CD4-positive, alpha-beta T cell treated with Interferon gamma for 1 hour (primary cell): ENCODE data around the gene B3GAT1.

Experiments
- DNase-seq: peaks from one replicate; pipeline ENCODE4 v3.0.0-alpha.2; 2020

The B3GAT1 gene

DNA sequence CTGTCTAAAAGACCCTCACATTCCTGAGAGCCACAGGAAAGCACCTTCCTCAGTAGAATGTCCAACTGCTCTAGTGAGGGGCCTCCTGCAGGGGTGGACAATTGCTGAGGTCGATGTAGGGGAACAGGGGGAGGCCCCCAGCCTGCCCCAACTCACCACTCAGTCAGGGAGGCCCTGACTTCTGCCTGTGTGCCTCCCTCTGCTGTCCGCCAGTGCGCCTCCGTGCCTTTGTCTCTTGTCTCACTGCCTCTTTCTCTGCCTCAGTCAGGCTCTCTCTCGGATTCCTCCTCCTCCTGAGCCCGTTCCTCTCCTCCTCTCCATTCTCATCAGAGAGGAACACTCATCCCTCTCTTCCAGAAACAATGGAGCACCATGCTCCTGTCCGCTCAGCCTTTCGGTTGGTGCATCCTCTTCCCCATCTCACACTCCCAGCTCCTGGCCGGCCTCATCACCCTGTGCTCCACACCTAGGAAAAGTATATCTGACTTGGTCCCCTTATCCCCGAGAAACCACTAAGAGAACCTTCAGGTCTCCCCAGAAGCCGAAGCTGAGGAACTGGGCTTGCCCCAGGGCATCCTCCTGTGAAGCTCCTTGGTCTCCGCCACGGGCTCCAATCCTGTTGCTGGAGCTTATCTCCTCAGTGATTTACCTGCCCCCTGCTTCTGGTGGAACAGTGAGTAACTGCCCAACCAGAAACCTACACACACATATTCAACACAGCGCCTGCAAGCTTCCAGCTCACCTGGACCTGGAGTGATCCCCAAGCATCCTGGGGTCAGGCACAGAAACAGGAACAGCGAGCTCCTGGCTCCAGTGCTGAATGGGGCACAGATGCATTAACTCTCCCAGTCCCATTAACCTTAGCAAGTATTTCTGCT lies 2.3 kb downstream of the B3GAT1 start:
- no peak for DNase-seq

DNA sequence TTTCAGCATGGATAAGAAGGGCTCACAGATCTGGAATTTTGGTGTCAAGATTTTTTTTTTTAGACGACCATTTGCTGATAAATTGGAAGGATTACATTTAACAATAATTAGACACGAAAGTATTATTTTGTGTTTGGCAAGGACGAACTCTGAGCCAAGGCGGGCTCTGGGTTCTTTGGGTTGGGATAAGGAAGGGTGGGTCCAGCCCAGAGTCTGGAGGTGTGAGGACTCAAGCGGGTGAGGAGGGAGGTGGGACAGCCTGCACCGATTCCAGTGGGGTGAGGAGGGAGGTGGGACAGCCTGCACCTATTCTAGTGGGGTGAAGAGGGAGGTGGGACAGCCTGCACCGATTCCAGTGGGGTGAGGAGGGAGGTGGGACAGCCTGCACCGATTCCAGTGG lies 4.1 kb downstream of the B3GAT1 start:
- no peak for DNase-seq

DNA sequence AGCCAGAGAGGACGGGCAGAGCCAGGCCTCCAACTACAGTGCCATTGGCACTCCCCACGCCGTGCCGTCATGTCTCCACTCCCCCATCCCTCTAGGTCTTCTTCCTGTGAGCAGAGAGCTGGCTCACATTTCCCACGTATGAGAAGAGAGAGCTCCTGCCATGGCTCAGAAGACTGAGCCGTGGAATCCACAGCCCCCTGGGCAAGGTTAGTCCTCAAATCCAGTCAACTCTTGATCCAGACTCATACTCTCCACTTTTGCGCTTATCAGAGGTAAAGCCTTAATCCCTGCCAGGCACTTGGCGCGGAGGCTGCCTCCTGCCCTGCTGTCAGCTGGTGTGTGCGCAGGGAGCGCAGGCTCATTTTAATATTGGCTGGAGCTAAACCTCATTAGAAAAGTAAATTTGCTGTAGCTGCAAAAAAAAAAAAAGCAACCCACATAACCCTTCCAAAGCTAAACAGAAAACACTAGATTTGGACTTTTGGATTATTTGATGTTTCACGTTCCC lies 4.7 kb downstream of the B3GAT1 start:
- DNase-seq: no peak

DNA sequence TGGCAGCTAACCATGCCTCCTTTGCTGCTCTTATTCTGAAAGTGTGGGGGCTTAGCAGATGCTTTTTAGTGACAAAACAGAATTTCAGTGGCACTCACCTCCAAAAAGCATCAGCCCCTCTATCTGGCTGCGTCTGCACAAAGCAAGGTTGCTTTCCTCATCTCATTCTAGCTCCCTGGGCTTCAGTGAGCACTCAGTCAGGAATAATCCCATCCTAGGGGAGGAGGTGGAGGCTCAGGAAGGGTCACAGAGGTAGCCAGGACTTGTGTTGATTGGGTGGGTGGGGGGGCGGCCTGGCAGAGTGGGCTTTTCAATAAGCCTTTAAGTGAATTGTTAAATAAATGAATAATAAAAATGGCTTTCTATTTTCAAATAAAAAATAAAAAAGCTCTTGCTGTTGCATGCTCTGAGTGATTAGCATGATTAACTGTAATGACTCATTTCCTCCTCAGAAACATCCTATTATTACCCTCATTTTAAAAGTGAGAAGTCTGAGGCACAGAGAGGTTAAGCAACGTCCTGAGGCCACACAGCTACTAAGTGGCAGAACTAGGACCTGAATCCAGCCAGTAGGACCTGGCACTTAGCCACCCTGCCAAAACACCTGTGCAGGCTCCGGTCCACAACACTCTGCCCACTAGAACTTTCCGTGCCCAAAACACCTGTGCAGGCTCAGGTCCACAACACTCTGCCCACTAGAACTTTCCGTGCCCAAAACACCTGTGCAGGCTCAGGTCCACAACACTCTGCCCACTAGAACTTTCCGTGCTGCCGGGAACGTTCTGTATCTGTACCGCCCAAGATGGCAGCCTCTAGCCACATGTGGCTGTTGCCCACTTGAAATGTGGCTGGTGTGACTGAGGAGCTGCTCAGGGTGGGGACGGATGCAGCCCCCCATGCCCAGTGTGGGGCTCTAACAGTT lies 5.5 kb downstream of the B3GAT1 start:
- no peak for DNase-seq

DNA sequence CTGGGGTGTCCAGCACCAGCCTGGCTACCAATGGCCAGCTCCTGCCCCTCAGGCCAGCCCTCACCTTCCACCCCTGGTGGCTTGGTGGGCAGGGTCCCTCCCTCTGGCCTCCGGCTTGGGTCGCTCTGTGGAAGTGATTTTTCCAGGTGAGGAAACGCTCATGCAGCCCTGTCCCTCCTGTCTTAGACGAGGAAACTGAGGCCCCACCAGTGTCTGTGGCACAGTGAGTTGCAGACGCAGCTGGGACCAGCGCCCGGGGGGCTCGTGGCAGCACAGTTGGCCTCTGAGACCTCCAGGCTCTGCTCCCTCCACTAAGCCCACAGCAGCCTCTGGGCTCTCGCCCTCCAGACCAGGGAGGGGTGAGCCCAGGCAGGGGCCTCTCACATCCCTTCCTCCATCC lies 6.2 kb downstream of the B3GAT1 start:
- DNase-seq: no peak

DNA sequence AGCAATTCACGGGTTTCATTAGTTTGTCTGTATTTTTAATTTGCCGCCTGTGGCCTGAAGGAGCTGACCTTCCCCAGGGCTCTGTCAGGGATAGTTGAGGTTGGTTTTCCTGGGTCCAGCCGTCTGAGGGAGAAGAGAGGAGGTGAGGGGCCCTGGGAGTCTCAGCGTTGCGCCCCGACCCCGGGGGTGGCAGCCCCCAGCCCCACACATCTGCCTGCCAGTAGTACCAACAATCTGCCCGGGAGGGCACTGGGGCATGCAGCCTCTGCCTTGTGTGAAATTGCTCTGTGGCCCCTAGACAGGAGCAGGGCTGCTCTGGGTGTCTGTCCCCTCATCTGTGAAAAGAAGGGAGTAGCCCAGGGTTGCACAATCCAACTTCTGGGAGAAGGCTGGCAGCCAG lies 6.6 kb downstream of the B3GAT1 start:
- DNase-seq: no peak

DNA sequence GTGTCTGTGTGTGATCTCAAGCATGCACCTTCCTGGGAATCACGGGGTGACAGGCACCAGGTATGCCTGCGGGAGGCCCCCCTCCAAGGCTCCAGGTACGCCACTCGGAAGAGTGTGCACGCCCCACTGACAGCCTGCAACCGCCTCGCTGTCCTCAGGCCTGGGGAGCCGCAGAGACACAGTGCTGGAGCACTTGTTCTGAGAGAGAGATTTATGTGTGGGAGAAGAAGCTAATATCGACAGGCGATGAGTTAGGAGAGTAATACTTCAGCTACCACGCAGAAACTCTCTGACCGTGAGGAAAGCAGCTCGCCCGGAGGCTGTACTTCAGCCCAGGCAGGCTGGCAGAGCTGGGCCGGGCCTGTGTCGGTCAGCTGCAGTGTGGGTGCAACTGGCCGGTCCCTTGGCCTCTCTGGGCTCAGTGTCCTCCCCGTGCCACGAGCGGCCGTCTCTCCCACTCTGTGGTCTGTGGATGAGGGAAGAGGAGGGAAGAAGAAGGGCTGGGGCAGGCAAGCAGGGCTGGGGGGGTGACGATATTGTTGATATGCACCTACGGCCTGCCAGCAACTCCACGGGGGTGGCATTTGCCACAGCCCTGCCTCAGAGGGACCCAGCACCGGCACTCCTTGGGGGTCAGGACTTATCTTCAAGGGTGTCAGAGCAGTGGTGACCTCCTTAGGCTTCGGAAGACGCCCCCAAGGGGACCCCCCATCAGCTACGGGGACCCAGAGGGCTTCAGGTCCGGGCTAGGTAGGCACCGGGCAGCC lies 7.3 kb downstream of the B3GAT1 start:
- no peak for DNase-seq

DNA sequence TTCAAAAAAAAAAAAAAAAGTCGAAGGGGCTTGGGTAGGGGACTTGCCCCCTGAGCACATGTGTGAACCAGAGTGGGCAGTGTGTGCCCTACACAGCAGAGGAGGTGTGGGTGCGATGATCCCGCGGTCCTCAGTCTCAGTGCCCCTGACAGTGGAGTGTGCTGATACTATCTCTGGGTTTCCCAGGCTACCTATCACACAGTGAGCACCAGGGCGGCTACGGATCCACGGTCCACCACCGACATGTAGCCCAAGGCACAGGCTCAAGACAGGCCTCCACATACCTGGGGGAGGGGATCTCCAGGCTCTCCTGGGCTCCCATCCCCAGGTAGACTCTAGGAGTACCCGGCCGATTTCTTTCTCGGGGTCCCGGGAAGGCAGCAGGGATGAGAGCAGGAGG lies 9.1 kb downstream of the B3GAT1 start:
- no peak for DNase-seq

DNA sequence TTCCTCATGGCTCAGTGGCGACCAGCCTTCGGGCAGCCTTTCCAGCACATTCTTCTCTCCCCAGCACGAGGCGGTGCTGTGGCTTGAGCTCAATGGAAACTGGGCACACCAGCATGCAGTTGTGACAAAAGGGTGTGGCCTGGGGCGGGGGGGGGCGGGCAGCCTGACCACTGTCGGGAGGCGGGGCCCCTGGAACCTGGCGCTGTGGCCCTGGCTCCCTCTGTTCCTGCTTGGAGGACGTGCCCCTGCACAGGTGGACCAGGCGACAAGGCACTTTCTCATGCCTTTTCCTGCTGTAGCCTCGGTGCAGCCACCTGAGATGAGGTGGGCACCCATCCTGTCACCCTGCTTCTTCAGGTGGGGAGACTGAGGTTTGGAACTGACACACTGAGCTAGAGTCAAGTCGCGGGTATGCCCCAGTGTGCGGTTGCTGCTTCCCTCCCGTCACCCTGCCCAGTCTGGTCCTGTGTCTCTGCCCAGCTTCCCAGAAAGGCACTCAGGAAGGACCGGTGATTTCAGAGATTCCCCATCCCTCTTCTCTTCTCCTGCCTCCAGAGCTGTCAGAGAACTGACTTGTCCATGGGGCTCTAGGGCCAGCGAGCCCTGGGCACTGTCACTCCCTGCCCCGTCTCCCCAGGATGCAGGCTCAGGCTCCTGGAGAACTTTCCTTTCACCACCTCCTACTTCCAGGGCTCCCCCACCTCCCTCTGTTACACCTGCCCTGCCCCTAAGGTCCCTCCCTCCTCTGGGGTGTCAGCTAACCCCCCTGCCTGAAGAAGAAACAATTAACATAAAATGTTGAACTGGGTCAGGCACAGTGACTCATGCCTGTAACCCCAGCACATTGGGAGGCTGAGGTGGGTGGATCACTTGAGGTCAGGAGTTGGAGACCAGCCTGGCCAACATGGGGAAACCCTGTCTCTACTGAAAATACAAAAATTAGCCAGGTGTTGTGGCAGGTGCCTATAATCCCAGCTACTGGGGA lies 9.9 kb downstream of the B3GAT1 start:
- DNase-seq: peak; percentile 14

DNA sequence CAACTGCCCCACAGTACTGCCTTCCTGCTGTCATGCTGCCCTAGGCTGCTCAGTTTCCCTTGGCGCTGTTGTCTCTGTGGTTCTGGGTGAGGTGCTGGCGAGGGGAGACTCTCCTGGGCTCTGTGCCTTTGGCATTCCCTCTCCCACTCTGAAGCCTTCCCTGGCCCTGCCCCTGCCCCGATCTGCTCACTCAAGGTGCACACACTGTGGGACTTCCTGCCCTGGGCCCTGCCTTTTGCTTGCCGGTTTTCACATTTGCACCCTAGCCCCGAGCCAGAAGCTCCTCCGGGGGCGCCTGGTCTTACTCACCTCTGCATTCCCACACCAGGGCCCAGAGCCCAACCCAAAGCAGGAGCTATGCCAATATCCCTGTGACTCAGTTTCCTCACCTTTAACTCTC lies 12.0 kb downstream of the B3GAT1 start:
- DNase-seq: no peak

DNA sequence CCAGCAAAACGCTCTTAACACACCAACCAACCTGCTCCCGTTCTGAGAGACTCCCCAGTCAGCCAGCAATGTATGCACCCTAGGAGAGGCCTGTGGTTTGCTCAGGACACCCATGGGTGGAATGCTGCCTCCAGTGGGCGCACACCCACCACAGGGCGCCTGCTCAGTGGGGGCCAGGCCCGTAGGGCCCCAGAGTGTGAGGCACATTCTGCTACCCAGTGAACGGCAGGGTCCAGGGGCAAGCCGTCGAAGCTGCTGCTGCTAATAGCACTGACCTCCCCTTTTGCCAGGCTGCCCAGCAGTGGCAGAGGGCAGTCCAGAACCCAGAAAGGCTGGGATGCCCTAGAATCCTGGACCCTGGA lies 12.8 kb downstream of the B3GAT1 start:
- no peak for DNase-seq

DNA sequence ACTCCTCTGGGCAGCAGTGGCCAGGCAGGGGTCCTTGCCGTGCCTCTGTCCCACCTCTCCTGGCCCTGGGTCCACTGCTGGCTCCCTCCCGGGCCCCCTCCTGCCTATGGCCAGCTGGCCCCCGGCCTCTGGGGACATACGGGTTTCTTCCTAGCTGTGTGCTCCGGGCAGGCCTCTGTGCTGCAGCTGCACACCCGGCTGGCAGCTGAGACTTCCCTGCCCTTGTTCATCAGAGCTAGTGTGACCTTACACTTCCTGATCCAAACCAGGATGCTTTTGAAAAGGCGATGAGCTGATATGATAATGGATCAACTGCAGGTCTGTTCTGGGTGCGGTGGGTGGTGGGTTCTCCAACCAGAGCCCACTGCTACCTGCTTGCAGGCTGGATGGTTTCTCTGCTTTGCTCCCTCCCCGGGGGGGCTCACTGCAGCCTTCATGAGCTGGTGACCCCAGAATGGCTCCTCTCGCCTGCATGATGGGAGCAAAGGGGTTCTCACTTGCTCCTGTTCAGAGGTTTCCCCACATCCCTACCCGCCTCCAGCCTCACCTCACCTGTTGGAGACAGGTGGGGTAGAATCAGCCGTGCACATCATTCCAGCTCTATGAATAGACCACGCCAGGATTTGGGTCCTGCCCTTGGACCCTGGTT lies 13.3 kb downstream of the B3GAT1 start:
- DNase-seq: no peak

DNA sequence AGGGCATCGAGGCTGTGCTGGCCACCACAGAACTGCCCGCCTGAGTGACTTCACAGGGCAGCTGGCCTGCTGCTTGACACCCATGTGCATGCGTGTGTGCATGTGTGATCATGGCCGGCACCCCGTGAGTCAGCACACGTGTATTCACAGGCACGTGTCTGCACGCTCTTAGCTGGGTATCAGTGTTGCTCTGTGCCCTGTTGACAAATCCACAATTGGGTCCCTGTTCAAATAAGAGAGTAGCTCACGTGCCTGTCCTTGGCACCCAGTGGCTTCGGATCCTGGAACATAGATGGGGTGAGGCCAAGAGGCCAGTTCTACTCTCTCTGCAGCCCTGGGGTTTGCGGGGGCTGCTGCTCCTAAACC lies 14.0 kb downstream of the B3GAT1 start:
- DNase-seq: no peak

DNA sequence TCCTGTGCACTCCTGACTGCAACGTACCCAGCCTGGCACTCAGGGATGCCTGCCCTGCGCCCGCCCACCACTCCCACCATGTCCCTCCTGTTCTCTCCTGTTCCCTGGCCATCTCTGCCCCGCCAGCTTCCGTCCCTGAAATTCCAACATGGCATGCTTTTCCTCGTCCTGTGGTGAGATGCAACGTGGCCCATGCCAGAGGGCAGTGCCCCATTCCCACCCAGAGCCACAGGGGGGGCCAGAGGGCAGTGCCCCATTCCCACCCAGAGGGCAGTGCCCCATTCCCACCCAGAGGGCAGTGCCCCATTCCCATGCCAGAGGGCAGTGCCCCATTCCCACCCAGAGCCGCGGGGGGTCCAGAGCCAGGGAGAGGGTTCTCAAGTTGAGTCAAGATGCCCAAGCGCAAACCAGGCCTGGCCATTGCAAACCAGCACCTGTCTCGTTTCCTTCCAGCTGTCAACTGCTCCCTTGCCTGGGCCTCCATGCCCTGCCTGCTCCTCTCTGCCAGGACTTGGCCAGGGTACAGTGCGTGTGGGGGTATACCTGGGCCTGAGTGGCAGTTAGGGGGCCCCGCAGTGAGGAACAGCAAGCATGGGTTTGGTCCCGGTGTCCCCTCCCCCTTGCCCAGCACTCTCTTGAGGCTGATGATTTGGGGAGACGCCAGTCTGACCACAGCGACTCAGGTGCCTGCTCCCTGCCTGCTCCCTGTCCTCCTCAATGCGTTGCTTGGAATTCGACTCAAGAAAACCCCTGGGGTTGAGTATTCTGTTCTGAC lies 14.6 kb downstream of the B3GAT1 start:
- DNase-seq: no peak

DNA sequence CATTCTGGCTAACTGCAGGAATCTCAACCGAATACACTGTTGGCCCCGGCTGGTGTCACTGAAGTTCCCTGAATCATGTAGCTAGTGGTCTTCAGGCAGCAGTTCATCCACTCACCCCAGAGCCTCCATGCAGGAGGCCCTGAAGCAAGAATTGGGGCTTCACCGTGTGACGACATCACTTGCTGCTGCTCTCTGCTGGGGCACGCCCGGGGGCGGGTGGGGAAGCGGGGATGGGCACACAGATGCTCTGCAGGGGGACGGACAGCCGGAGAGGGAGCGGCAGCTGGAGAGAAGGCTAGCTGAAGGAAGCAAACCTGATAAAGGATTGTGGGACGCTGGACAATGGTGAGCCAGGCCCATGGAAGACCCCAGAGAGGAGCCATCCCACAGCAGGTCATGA lies 17.0 kb downstream of the B3GAT1 start:
- no peak for DNase-seq

DNA sequence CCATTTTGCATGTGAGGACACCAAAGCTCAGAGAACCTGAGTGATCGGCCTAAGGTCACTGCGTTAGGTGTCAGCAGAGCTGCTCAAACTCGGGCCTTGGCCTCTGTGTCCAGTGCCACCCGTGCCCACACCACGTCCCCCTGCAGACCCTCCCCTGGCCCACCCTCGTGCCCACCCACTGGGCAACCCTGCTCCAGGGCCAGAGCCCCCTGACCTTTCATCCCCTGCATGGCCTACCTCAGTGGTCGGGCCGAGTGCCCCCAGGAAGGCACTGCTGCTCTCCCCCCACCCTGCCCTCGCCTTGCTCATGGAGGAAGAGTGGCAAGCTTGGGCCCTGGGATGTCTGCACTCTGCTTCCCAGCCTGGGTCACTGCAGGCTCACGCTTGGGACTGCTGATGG lies 17.7 kb downstream of the B3GAT1 start:
- DNase-seq: no peak

DNA sequence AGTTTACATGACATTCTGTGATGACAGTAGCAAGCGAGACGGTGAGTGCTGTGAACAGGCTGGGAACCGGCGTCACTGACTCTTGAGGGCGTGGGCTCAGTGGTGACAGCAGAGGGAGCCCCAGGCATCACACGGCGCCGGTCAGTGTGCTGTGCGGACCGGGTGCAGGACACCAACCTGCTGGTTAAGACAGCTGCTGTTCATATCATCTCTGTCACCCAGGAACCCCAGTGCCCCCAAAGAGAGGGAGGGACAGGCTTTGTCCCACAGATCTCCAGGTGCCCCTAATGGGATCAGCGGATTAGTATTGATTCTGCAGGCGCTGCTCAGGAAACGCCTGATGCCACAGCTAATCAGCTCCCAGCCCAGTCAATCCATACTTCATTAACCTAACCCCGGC lies 18.4 kb downstream of the B3GAT1 start:
- no peak for DNase-seq

DNA sequence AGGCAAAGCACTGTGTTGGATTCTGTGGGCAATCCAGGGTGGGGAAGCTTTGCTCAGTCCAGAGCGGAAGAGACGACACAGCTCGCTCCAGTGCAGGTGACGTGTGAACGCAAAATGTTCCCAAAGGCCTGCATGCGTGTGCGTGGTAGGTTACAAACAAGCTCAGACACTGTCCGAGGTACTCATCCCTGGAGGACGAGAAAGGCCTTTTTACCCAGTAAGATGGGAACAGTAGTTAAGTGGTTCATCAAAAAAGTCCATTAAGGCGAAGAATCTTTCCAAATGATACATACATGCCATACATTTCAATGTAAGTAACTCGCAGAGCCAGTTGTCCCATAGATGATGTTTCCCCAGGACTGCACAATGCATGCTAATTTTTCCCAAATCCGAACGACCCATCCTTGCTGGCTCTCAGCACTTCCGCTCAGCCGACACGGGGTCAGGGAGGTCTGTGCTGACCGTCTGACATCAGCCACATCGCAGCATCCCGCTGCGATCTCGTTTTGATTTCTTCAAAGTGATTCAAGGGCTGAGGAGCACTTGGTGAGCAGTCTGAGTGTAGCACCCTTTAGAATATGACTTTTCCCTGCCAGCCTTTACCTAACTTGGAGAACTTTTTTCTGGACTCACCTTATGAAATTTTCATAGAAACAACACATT lies 19.0 kb downstream of the B3GAT1 start:
- no peak for DNase-seq

DNA sequence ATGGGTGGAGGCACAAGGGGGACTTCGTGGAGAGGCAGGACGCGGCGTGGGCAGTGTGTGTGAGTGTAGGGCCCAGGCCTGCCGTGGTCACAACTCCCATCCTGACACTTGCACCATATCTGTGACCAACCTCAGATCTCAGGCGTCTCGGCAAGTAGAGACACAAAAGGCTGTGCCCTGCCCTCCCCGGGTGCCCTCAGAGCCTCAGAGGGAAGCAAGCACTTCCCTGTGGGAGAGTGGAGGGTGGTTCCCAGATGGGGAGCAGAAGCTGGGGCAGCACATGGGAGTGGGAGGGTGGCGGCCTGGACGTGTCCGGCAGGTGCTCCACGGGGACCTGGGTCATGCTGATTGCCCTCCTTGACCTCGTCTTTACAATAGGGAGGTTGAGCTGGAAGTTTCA lies 20.4 kb downstream of the B3GAT1 start:
- no peak for DNase-seq
